Measurements from ENCODE around the gene TPPP. TPM values are rescaled to one million over a fixed set of nuclear protein-coding genes. Genes with fewer than 3 reads are reported as not detected.
A peak's percentile ranks its signal among the peaks of the same experiment; 100 is the strongest.
"Not testable (repeated sequence)": the region's sequence is repeated elsewhere in the genome, so short reads cannot be mapped to it uniquely, and the experiment has no call there.

Gene TPPP
- total RNA-seq, 8 experiments from 2014 or later, result 0.31 to 23.5 (median 7.3) TPM

- not testable (repeated sequence) for H3K4me3 ChIP-seq
- in situ Hi-C loops (cut with MboI; ENCODE audit: low pct_unique_long_range_greater_than_20kb in 2 of 9, low sequenced_read_pairs in 9 of 9, unreplicated experiment in 9 of 9), result loop anchor here in 1 of 9 experiments (10.0 kb wide), 1 partner anchor 94 kb away; the partner anchor contains the start of gene ZDHHC11B
Observed at GRCh38 chr5:691049-691448, 2.1 kb downstream of the TPPP start.

DNA sequence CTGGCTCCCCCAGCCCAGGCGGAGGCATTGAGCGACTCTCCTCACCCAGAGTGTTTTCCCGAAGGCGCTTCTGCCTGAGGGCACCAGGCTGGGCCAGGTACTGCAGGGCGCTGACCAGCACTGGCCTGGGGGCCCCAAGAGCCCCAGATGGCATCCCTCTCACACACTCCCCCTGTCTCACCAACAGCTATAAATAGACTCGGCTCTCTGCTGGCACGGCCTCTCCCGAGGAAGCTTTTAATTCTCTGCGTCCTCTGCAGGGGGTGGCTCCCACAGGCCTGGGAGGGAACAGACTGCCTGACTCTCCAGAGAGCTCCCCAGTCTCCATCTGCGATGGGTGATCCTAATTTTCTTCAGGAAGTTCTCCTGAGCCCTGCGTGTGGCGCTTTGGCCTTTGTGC is 2.9 kb downstream of the TPPP start:
- not testable (repeated sequence) for H3K27ac ChIP-seq; H3K4me1 ChIP-seq (replicated peaks in 1 of 2); H3K4me3 ChIP-seq
- ATAC-seq (replicated peaks in 6 of 8), result peak in 6 of 8 experiments; percentile 7 to 56 (median 37)
- WGBS, 10 experiments, result no CpG with 5 or more reads among the region's 12 CpGs
- in situ Hi-C loops (cut with MboI; ENCODE audit: low pct_unique_long_range_greater_than_20kb in 2 of 9, low sequenced_read_pairs in 9 of 9, unreplicated experiment in 9 of 9), result loop anchor here in 1 of 9 experiments (10.0 kb wide), 1 partner anchor 95 kb away; the partner anchor contains the start of gene ZDHHC11B

More at GRCh38 chr5:691049-691448, 2.1 kb downstream of the TPPP start:
- not testable (repeated sequence) for H3K4me1 ChIP-seq (replicated peaks in 1 of 2); H3K27ac ChIP-seq
- no CpG with 5 or more reads among the region's 23 CpGs for WGBS, 10 experiments
- ATAC-seq (replicated peaks in 6 of 8), result peak in 7 of 8 experiments; percentile 28 to 66 (median 51)

GRCh38 chr5:688348-689010 is 4.7 kb downstream of the TPPP start:
- H3K27ac ChIP-seq; ATAC-seq (replicated peaks in 6 of 8); H3K4me1 ChIP-seq (replicated peaks in 1 of 2); H3K4me3 ChIP-seq; in situ Hi-C loops (cut with MboI; ENCODE audit: low pct_unique_long_range_greater_than_20kb in 2 of 9, low sequenced_read_pairs in 9 of 9, unreplicated experiment in 9 of 9): not testable (repeated sequence)
- WGBS, 10 experiments, result no CpG with 5 or more reads among the region's 30 CpGs

DNA sequence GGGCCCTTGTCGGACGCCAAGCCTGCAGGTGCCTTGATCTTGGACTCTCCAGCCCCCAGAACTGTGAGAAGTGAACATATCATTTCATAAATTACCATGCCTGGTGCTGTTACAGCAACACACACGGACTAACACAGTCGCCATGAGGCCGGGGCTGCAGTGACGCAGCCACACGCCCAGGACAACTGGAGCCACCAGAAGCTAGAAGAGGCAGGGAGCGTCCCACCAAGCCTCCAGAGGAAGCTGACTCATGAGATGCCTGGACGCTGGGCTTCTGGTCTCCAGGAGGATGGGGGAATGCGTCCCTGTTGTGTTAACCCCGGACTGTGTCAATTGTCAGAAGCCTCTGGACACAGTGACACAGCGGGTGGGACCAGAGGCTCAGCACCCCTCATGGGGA is 6.2 kb downstream of the TPPP start:
- WGBS, 10 experiments, result no CpG with 5 or more reads among the region's 12 CpGs
- H3K4me1 ChIP-seq (replicated peaks in 1 of 2); in situ Hi-C loops (cut with MboI; ENCODE audit: low pct_unique_long_range_greater_than_20kb in 2 of 9, low sequenced_read_pairs in 9 of 9, unreplicated experiment in 9 of 9); ATAC-seq (replicated peaks in 6 of 8); H3K4me3 ChIP-seq; H3K27ac ChIP-seq: not testable (repeated sequence)

- in situ Hi-C loops (cut with MboI; ENCODE audit: low pct_unique_long_range_greater_than_20kb in 2 of 9, low sequenced_read_pairs in 9 of 9, unreplicated experiment in 9 of 9); H3K4me3 ChIP-seq; H3K4me1 ChIP-seq (replicated peaks in 1 of 2); ATAC-seq (replicated peaks in 6 of 8); H3K27ac ChIP-seq: not testable (repeated sequence)
- WGBS, 10 experiments, result 100% methylated on average over 4 of the region's 12 CpGs; no CpG with 5 or more reads in 9 of the 10 experiments
Observed at GRCh38 chr5:686172-686523, 7.0 kb downstream of the TPPP start.

DNA sequence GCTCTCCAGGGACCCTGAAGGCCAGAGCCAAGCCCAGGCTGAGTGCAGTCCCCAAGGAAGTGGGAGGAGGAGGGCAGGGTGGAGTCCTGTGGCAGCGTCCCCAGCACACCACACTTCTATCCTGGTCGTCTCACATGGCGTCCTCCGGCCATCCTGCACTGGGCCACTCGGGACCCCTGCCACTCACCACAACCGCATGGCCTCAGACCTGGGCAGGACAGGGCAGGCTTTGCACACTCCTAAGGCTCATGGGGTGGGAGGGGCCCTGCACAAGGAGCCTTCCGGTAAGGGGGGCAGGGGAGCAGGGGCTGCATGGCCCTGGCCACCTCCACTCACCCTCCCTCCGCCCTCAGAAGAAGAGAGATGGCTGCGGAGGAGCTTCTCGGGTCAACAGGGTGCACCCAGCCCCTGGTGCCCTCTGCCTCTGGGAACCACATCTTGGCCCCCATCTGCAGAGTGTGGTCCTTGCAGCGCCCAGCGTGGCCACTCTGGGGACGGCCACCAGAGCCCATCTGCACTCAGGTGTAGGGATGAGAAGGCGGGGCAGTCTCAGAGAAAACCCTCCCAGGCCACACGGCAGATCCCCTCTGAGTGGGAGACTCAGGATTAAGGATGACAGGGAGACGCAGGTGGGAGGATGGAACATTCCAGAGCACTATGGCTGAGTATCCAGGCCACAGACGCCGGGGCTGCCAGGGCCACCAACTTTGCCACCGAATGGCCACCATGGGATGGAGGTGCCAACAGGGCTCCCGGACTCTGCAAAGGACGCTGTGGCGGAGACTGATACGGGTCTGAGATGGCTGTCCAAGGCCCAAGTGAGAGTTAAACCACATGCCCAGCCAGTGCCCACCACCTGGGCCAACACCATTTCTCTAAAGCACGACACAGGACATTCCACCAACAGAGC is 7.6 kb downstream of the TPPP start:
- WGBS, 10 experiments, result 100% methylated on average over 1 of the region's 24 CpGs; no CpG with 5 or more reads in 8 of the 10 experiments
- no peaks in the 10 kb centered on the region for H3K4me1 ChIP-seq (replicated peaks in 1 of 2)
- H3K27ac ChIP-seq, result no peak overlapping the region
- H3K4me3 ChIP-seq, result no peak overlapping the region
- in situ Hi-C loops (cut with MboI; ENCODE audit: low pct_unique_long_range_greater_than_20kb in 2 of 9, low sequenced_read_pairs in 9 of 9, unreplicated experiment in 9 of 9), result no loop called here
- peak in 1 of 8 experiments; percentile 4 for ATAC-seq (replicated peaks in 6 of 8)

GRCh38 chr5:684751-685216 is 8.4 kb downstream of the TPPP start:
- ATAC-seq (replicated peaks in 6 of 8), result no peak
- Histone ChIP-seq H3K27ac (no peak overlapping the region), H3K4me3 (no peak overlapping the region), H3K4me1 (replicated peaks in 1 of 2) (no peaks in the 10 kb centered on the region)
- 37% methylated on average over 2 of the region's 17 CpGs; no CpG with 5 or more reads in 9 of the 10 experiments for WGBS, 10 experiments
- in situ Hi-C loops (cut with MboI; ENCODE audit: low pct_unique_long_range_greater_than_20kb in 2 of 9, low sequenced_read_pairs in 9 of 9, unreplicated experiment in 9 of 9), result no loop called here

DNA sequence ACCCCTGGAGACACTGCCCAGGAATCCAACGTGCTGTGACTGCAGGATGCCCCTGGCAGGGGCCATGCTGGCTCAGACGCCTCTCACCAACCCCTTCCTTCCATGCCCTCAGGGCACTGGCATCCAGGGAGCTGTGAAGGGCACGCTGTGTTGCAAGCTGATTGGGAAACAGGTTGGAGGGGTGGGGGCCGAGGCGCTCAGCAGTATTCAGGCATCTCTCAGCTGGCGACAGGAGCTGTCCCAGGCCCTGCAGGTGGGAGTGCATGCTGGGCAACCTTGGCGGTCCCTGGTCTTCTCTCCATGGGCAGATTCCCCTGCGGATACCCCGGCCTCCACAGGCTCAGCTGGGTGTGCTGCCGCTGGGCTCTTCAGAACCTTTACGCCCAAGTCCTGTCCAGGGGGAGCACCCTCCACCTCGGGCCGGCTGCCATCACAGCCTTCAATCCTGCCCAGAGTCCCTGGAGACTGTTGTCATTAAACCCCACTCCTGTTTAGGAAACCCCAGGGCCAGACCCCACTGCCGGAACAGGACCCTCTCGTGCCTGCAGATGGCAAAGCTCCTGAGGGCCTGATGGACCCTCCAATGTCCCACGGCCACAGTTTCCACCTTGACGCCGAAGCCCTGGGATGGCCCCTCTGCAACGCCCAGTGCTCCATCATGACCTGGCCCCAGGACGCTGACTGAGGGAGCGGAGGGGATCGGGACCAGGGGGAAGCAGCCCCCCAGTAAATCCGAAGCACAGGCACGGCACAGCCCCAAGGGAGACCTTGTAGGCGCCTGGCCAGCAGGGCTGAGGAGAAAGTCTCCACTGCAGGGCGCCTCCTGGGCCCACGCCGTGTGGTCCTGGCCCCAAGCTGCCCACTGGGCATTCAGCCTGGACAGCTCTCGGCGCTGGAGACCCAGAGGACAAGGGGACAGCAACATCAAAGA is 9.3 kb downstream of the TPPP start:
- ATAC-seq (replicated peaks in 6 of 8), result peak in 1 of 8 experiments; percentile 80
- 53 to 80% (median 77%) methylated on average over 1 to 12 of the region's 30 CpGs; no CpG with 5 or more reads in 5 of the 10 experiments for WGBS, 10 experiments

GRCh38 chr5:682651-683358 is 10.3 kb downstream of the TPPP start:
- 90% methylated on average over 6 of the region's 17 CpGs; no CpG with 5 or more reads in 9 of the 10 experiments for WGBS, 10 experiments
- H3K4me1 ChIP-seq (replicated peaks in 1 of 2); H3K27ac ChIP-seq; in situ Hi-C loops (cut with MboI; ENCODE audit: low pct_unique_long_range_greater_than_20kb in 2 of 9, low sequenced_read_pairs in 9 of 9, unreplicated experiment in 9 of 9); ATAC-seq (replicated peaks in 6 of 8); H3K4me3 ChIP-seq: not testable (repeated sequence)

More for the DNA sequence above, 9.3 kb downstream of the TPPP start:
- in situ Hi-C loops (cut with MboI; ENCODE audit: low pct_unique_long_range_greater_than_20kb in 2 of 9, low sequenced_read_pairs in 9 of 9, unreplicated experiment in 9 of 9), result no loop called here
- Histone ChIP-seq H3K4me1 (replicated peaks in 1 of 2) (no peaks in the 10 kb centered on the region), H3K4me3 (no peak overlapping the region), H3K27ac (no peak overlapping the region)

DNA sequence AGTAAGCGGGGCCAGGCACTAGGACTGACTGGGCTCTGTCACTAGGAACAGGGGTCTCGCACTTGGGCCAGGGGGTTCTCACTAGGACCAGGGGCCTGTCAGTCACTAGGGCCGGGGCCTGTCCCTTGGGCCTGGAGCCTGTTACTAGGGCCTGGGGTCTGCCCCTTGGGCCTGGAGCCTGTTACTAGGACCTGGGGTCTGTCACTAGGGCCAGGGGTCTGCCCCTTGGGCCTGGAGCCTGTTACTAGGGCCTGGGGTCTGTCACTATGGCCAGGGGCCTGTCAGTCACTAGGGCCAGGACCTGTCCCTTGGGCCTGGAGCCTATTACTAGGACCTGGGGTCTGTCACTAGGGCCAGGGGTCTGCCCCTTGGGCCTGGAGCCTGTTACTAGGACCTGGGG is 10.9 kb downstream of the TPPP start:
- no CpG with 5 or more reads among the region's 3 CpGs for WGBS, 10 experiments
- ATAC-seq (replicated peaks in 6 of 8); H3K27ac ChIP-seq; H3K4me1 ChIP-seq (replicated peaks in 1 of 2); in situ Hi-C loops (cut with MboI; ENCODE audit: low pct_unique_long_range_greater_than_20kb in 2 of 9, low sequenced_read_pairs in 9 of 9, unreplicated experiment in 9 of 9); H3K4me3 ChIP-seq: not testable (repeated sequence)

DNA sequence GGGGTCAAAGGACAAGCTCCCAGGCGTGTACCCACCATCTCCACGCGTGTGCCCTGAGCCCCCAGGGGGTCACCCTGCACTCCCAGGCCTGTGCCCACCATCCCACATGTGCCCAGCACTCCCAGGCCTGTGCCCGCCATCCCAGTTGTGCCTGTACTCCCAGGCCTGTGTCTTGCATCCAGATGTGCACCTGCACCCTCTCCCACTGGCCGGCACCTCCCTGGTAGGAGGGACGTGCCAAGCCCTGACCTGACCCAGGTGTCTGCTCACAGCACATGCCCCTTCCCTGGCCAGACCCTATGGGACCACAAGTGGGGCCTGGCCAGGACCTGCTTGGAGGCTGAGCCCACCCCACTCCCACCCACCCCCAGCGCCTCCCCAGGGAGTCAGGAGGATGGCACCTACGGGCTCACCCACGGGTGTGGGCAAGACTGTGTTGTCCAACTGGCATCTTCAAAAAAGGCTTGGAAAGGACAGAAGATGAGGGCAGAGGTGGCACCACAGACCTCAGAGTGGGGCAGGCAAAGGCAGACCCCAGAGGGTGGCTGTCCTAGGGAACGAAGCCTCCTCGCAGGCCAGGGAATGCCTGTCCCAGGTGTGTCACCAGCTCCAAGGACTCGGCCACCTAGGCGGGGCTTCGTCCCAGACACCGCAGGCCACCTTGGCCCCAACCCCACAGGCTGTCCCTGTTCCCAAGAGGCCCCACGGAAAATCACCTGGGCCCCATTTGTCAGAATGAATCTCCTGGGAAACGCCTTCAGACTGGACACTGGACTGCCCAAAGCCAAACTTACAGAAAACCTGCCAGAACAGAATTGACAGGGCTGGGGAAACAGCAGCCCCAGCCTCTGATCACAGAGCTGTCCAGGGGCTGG is 11.6 kb downstream of the TPPP start:
- ATAC-seq (replicated peaks in 6 of 8); H3K27ac ChIP-seq; in situ Hi-C loops (cut with MboI; ENCODE audit: low pct_unique_long_range_greater_than_20kb in 2 of 9, low sequenced_read_pairs in 9 of 9, unreplicated experiment in 9 of 9); H3K4me3 ChIP-seq; H3K4me1 ChIP-seq (replicated peaks in 1 of 2): not testable (repeated sequence)
- 60% methylated on average over 1 to 4 of the region's 17 CpGs; no CpG with 5 or more reads in 8 of the 10 experiments for WGBS, 10 experiments
